Osteoblast (primary cell): ENCODE results near the gene SHISA6. TPM values are rescaled to one million over a fixed set of nuclear protein-coding genes. Genes with fewer than 3 reads are reported as not detected.

Source experiments
- DNase-seq: peaks from one replicate; pipeline ENCODE4 v3.0.0; 2011; ENCODE audit warnings: low spot score, mixed read lengths; ENCODE audit not compliant: insufficient read length; ENCODE audit errors: missing footprints
- H2AFZ ChIP-seq: 2 replicates; pipeline ENCODE4 v1.6.0; 2011; ENCODE audit warnings: mild to moderate bottlenecking, low read length
- H3K27ac ChIP-seq: 2 replicates; pipeline ENCODE4 v1.5.1; 2011; ENCODE audit warnings: mild to moderate bottlenecking, low read depth, low read length, moderate library complexity
- H3K27me3 ChIP-seq: 2 replicates; pipeline ENCODE4 v1.6.0; 2012; ENCODE audit warnings: mild to moderate bottlenecking, control low read depth, inconsistent platforms, low read length, moderate library complexity; ENCODE audit not compliant: insufficient read depth
- H3K36me3 ChIP-seq: 2 replicates; pipeline ENCODE4 v1.5.1; 2011; ENCODE audit warnings: mild to moderate bottlenecking, low read length, control low read depth, moderate library complexity; ENCODE audit not compliant: insufficient read depth
- H3K4me1 ChIP-seq: 2 replicates; pipeline ENCODE4 v1.5.1; 2011; ENCODE audit warnings: mild to moderate bottlenecking, low read length, control low read depth, moderate library complexity; ENCODE audit not compliant: insufficient read depth
- H3K4me2 ChIP-seq: 2 replicates; pipeline ENCODE4 v1.6.0; 2011; ENCODE audit warnings: mild to moderate bottlenecking, low read length; ENCODE audit not compliant: insufficient read depth
- H3K4me3 ChIP-seq: fragments of 200-600 bp; sonication (generic); 3 replicates; pipeline ENCODE4 v1.5.1; 2012; ENCODE audit warnings: mild to moderate bottlenecking, low read length, inconsistent platforms; ENCODE audit not compliant: insufficient read depth
- H3K79me2 ChIP-seq: 2 replicates; pipeline ENCODE4 v1.6.0; 2012; ENCODE audit warnings: mild to moderate bottlenecking, low read length, control low read depth, inconsistent platforms; ENCODE audit not compliant: insufficient read depth
- H3K9me3 ChIP-seq: 2 replicates; pipeline ENCODE4 v1.5.1; 2011; ENCODE audit warnings: low read depth, low read length, control low read depth
- H4K20me1 ChIP-seq: 2 replicates; pipeline ENCODE4 v1.6.0; 2012; ENCODE audit warnings: mild to moderate bottlenecking, low read length, control low read depth; ENCODE audit not compliant: insufficient read depth
- total RNA-seq: library from RNA; depleted of rRNA; stranded (reverse); fragments of >200 nt; gene quantifications from 2 replicates; pipeline ENCODE4 v1.2.3, GENCODE V29; 2012
- TF ChIP-seq, protein P1 (sequence below): IDR thresholded peaks from 2 replicates; pipeline ENCODE4 v1.5.1; 2011; ENCODE audit warnings: mild to moderate bottlenecking, low read depth, low read length, moderate library complexity; ENCODE audit errors: extremely low read depth

SHISA6 gene
- total RNA-seq, 1 donor: not detected

DNA sequence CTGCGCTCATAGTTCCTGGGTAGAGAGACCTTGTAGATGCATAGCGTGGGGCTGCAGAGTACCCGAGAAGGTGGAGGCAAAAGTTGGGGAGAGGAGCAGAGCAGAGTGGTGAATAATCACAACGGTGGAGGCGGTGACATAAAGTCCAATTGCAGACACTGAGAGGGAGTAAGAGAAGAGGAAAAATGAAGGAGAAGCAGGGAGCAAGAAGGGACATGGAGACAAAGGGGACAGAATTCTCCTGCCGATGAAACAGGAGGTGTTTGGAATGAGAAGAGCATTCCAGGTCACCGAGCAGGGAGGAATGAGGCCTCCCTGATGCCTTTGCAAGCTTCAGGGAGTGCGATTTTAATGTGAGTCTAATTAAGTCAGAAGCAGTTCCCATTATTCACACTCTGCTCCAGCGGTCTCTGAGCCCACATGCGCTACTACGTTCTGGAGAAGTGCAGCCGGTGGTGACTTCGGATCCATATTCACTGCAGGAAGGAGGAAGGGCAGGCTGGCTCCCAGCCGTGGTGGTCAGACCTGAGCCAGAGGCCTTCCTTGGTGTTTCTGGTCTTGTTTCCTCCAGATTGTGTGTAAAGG lies 249.2 kb downstream of the SHISA6 start:
- Histone ChIP-seq H4K20me1 (no peaks in the 10 kb centered on the region), H3K36me3 (no peaks in the 10 kb centered on the region), H3K4me1 (no peaks in the 10 kb centered on the region), H3K4me3 (no peak overlapping the region), H2AFZ (no peak overlapping the region), H3K4me2 (no peak overlapping the region), H3K9me3 (peaks cover 2% of the 10 kb centered on the region), H3K27ac (no peak overlapping the region), H3K79me2 (no peaks in the 10 kb centered on the region), H3K27me3 (no peaks in the 10 kb centered on the region)
- TF ChIP-seq, protein P1, sequence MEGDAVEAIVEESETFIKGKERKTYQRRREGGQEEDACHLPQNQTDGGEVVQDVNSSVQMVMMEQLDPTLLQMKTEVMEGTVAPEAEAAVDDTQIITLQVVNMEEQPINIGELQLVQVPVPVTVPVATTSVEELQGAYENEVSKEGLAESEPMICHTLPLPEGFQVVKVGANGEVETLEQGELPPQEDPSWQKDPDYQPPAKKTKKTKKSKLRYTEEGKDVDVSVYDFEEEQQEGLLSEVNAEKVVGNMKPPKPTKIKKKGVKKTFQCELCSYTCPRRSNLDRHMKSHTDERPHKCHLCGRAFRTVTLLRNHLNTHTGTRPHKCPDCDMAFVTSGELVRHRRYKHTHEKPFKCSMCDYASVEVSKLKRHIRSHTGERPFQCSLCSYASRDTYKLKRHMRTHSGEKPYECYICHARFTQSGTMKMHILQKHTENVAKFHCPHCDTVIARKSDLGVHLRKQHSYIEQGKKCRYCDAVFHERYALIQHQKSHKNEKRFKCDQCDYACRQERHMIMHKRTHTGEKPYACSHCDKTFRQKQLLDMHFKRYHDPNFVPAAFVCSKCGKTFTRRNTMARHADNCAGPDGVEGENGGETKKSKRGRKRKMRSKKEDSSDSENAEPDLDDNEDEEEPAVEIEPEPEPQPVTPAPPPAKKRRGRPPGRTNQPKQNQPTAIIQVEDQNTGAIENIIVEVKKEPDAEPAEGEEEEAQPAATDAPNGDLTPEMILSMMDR: no peak
- no peak for DNase-seq

DNA sequence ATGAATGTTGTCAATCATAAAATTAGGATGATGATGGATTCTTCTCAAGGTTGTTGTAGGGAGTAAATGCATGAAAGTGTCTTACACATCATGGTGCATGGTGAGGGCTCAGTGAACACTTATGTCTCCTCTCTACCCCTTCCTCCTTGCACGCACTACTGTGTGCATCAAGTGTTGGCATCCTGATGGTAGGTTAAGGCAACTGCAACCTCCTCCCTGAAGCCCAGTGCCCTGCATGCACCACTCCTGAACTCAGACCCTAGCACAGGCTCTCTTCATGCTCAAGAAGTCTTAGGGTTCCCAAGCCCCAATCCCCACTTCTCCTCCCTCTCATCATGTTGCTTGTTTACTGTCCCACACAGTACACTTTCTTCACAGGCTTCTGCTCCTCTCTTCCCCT lies 251.5 kb downstream of the SHISA6 start:
- Histone ChIP-seq H3K36me3 (no peaks in the 10 kb centered on the region), H3K4me3 (no peak overlapping the region), H3K27me3 (no peaks in the 10 kb centered on the region), H3K9me3 (peaks cover under 1% of the 10 kb centered on the region), H4K20me1 (no peaks in the 10 kb centered on the region), H3K4me1 (no peaks in the 10 kb centered on the region), H3K4me2 (no peak overlapping the region), H2AFZ (no peak overlapping the region), H3K27ac (no peak overlapping the region), H3K79me2 (no peaks in the 10 kb centered on the region)
- DNase-seq: no peak
- TF ChIP-seq, protein P1: no peak

DNA sequence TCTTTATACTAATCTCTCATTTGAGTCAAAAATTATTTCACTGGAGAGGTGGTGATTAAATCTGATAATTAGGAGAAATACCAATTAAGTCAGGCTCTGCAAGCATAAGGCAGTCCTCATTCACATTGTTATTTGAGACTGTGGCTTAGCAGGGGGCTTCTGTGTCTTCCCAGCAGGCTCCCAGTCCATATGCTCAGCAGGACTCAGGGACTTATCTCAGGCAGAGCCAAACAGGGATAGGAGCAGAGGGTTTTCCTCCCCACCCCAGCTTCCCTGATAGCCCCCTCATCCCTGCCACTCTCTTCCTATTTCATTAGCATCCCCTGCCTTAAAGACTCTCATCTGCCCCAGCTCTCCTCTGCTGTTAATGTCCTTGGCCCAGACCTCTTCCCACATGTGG lies 252.9 kb downstream of the SHISA6 start:
- Histone ChIP-seq H3K4me2 (no peak overlapping the region), H3K27ac (no peak overlapping the region), H4K20me1 (no peaks in the 10 kb centered on the region), H3K27me3 (no peaks in the 10 kb centered on the region), H3K4me3 (no peak overlapping the region), H3K36me3 (no peaks in the 10 kb centered on the region), H3K79me2 (no peaks in the 10 kb centered on the region), H3K9me3 (peaks cover under 1% of the 10 kb centered on the region), H3K4me1 (no peaks in the 10 kb centered on the region), H2AFZ (no peak overlapping the region)
- TF ChIP-seq, protein P1: no peak
- DNase-seq: no peak

DNA sequence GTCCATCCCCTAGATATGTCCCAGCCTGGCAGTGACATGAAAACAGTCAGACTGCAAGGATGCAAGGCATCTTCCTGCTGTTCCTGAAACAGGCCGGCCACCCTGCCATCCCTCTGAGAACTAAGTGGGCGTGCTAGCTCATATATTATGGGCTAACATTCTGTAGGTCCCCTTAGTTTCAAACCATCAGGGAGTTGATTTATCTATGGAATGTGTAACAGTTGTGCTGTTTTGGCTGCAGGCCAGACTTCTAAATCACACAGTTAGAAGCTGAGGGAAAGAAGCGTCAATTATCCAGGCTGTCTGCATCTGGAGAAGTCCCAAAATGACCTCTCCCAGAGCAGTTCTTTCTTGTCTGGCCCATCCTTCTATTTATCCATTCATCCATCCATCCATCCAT lies 254.6 kb downstream of the SHISA6 start:
- no peak overlapping the region for H3K4me2 ChIP-seq
- H3K4me3 ChIP-seq: no peak overlapping the region
- H3K9me3 ChIP-seq: peaks cover 3% of the 10 kb centered on the region
- no peak for DNase-seq
- no peaks in the 10 kb centered on the region for H3K79me2 ChIP-seq
- H3K36me3 ChIP-seq: no peaks in the 10 kb centered on the region
- H2AFZ ChIP-seq: no peak overlapping the region
- no peaks in the 10 kb centered on the region for H3K4me1 ChIP-seq
- H3K27me3 ChIP-seq: no peaks in the 10 kb centered on the region
- TF ChIP-seq, protein P1: no peak
- no peaks in the 10 kb centered on the region for H4K20me1 ChIP-seq
- H3K27ac ChIP-seq: no peak overlapping the region
